Stimulated activated CD4-positive, alpha-beta T cell treated with anti-CD3 and anti-CD28 coated beads, TNF-alpha, amount 100 ng/mL, for 48 hours (primary cell): ENCODE measurements around the gene LTA4H.
"Not testable (repeated sequence)": the region's sequence is repeated elsewhere in the genome, so short reads cannot be mapped to it uniquely, and the experiment has no call there.

ENCODE experiments used
- DNase-seq, 3 donors: peaks; one replicate each; pipeline ENCODE4 v3.0.0-alpha.2; 2020; ENCODE audit warnings: low read depth in 3 of 3

LTA4H gene

GRCh38 chr12:96035283-96036236 lies at the start of gene LTA4H:
TSS of gene LTA4H (minus strand) at chr12:96035587. CDS start at chr12:96035519, 68 bp downstream.
- DNase-seq = peak; percentile 91 to 96 (median 92)

GRCh38 chr12:96084624-96085023 lies 49.2 kb upstream of the LTA4H start:
- DNase-seq = no peak

DNA sequence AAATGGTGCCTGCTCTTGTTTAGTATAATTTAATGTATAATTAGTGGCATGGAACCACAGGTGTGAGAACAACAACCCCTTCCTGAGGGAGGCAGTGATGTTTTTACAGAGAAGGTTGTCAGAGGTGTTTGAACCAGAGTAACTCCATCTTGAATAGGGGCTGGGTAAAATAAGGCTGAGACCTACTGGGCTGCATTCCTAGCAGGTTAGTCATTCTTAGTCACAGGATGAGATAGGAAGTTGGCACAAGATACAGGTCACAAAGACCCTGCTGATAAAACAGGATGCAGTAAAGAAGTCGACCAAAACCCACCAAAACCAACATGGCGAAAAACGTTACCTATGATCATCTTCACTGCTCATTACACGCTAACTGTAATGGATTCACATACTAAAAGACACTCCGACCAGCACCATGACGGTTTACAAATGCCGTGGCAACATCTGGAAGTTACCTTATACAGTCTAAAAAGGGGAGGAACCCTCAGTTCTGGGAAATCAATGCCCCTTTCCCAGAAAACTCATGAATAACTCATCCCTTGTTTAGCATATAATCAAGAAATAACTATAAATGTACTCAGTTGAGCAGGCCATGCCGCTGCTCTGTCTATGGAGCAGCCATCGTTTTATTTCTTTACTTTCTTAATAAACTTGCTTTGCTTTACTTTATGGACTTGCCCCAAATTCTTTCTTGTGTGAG lies 47.8 kb upstream of the LTA4H start:
- no peak for DNase-seq

- no peak for DNase-seq
Observed at GRCh38 chr12:96081596-96081995, 46.2 kb upstream of the LTA4H start.

DNA sequence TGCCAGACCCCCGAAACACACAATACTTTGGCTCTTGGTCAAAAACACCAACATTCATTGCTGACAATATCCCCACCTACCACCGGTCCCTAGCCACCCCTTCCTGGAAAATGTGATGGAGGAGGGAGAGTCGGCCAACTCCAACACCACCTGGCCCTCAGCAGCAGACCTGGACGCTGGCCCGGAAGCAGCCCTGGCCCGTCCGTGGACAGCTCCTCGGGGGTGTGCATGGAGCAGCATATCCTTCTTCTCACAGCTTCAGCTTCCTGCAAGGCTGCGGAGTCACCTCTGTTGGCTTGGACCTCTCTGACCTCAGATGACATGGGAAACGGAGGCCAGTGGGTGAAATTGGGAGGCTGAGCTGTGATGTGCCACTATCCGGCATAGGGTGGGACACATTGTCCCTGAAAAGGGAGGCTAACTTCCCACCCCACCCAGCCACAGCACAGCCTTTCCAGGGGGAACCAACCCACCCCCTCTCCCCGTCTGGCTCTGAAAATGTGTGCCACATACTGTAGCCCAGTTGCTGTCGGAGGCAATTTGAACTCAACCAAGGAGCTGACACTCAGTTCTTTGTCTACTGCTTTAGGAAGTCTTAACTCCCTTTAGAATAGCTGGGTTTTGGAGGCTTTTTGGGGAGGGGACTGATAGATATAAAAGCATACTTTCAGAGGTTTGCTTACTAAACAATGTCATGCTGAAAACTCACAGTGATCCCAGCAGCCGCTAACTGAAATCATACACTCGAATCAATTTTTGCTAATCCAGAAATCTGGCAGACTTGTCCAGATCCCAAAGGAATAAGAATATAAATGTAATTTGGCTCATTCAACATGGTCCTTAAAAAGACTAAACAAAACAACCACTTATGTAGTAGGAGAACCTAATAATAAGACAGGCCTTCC lies 43.1 kb upstream of the LTA4H start:
- DNase-seq = no peak

GRCh38 chr12:96077081-96077480 lies 41.7 kb upstream of the LTA4H start:
- no peak for DNase-seq

GRCh38 chr12:96075560-96075959 lies 40.2 kb upstream of the LTA4H start:
- no peak for DNase-seq

DNA sequence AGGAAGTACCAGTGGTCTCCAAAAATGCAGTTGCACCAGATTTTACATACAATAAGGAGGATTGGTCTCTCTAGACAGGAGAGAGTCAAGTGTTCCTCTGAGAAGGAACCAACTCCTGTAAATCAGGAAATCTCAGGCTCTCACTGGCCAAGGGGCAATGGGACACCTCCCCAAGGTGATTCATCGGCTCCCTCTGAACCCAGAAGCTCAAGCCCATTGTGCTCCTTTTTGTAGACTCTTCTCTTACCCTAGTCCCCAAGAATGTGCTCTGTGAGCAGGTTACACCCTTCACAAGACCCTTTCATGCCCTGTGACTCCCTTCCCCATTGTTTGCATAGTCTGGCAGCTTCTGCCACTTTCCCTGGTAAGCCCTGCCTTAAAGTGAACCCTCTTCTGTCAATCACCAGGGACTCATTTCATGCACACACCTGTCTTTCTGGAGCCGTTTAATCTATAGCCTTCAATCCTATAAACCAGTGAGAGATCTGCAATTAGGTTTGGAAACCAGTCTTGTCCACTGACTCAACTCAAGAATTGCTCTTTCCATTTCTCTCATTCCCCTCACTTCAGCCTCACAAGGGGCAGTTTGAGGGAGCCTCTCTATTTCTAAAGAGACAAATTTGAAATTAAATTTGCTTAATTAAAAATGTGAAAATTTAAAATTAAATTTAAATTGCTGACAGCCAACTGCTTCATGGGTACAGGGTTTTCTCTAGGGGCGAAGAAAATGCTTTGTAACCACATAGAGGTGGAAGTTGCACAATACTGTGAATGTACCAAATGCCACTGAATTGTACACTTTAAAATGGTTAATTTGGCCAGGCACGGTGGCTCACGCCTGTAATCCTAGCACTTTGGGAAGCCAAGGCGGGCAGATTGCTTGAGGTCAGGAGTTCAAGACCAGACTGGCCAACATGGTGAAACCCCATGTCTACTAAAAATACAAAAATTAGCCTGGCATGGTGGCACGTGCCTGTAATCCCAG lies 38.3 kb upstream of the LTA4H start:
- DNase-seq = no peak

DNA sequence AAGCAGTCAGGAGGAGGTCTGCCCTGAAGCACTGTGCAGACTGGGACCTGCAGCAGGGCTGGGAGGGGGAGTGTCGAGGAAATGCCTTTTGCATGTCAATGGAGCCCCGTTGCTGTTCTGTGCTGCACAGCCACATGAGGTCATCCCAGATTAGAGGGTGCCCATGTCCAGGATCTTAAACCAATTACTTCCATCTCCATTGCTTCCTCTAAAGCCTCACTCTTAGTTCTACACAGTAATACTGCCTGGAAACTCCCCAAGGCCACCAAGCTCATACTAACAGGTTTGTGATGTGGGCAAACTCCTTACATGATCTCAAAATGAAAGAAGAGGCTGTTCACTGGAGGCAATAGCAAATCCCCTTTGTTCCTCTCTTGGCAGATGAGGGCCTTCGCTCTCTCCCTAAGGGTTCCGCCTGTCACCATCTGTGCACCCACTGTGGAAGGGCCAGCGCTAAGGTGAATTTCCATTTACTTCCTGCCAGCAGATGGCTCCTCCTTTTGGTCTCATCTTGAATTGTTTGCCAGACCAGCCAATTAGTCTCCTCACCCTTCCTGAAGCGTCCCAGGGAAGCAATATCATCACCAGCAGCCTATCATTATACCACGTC lies 35.4 kb upstream of the LTA4H start:
- no peak for DNase-seq

GRCh38 chr12:96069511-96070231 lies 34.3 kb upstream of the LTA4H start:
- no peak for DNase-seq

DNA sequence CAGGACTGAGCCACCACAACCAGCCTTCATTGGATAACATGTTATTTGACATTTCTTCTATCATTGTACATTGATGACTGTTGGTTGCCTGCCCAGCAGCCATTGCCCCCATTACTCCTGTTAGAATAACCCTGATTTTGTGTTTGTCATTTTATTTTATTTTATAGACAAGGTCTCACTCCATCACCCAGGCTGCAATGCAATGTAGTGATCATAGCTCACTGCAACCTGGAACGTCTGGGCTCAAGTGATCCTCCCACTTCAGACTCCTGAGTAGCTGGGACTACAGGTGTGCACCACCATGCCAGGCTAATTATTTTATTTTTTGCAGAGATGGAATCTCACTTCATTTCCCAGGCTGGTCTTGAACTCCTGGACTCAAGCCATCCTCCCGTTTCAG lies 33.2 kb upstream of the LTA4H start:
- DNase-seq = no peak

- DNase-seq = no peak
Observed at GRCh38 chr12:96068111-96068510, 32.7 kb upstream of the LTA4H start.

DNA sequence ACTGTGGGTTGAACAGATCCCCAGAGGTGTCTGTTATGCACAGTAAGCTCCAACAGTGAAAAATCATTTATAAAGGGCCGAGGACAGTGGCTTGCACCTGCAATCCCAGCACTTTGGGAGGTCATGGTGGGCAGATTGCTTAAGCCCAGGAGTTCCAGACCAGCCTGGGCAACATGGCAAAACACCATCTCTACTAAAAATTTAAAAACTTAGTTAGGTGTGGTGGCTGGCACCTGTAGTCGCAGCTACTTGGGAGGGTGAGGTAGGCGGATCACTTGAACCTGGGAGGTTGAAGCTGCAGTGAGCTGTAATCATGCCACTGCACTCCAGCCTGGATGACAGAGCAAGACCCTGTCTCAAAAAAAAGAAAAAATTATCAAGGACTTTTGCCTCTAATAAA lies 30.4 kb upstream of the LTA4H start:
- DNase-seq = not testable (repeated sequence)

DNA sequence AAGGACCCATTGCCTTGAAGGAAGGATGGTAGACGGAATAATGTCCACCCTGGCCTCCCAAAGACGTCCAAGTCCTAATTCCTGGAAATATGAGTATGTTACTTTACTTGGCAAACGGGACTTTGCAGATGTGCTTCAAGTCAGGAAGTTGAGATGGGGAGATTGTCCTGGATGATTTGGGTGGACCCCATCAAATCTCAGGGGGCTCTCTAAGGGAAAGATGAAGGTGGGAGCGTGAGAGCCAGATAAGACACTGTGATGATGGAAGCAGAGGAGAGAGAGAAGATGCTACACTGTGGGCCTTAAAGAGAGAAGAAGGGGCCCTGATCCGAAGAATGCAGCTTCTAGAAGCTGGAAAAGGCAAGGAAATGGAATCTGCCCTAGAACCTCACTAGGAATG lies 29.6 kb upstream of the LTA4H start:
- no peak for DNase-seq

- DNase-seq = no peak
Observed at GRCh38 chr12:96064271-96064670, 28.9 kb upstream of the LTA4H start.

GRCh38 chr12:96063046-96063445 lies 27.7 kb upstream of the LTA4H start:
- DNase-seq = no peak

- DNase-seq = peak; percentile 52 to 72 (median 61)
Observed at GRCh38 chr12:96061864-96062453, 26.6 kb upstream of the LTA4H start.

DNA sequence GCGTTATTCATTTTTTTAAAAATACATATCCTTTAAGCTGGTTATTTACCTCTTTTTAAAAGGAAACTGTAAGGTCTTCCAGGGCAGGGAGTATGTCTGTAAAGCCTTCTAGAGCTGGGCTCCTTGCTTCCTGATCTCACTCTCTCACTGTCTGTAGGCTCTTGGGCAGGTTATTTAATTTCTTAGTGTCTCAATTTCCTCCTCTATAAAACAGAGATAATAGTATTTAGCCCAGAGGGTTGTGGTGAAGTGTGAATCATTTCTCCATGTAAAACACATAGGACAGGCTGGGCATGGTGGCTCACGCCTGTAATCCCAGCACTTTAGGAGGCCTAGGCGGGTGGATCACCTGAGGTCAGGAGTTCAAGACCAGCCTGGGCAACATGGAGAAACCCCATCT lies 25.9 kb upstream of the LTA4H start:
- DNase-seq = no peak

DNA sequence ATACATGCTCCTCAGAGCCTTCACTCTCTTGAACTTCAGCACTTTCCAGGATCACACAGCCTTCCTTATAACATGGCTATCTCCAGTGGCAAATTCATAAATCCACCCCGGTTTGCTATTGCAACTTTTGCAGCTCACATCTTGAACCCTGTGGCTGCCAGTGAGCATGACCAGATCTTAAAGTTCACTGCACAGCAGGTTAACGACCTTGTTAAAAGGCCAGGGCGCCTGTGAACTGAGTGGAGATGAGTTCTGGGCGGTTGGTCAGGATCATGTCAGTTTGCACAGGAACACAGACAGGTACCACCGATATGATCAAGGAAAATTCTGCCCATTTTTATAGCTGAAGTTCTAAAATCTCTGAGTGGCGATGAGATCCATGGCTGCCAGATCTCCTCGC lies 24.7 kb upstream of the LTA4H start:
- no peak for DNase-seq
